Liver (tissue), 9 donors: Measurements from ENCODE around the gene RRAS2. TPM values are rescaled to one million over a fixed set of nuclear protein-coding genes. Genes with fewer than 3 reads are reported as not detected.
A peak's percentile ranks its signal among the peaks of the same experiment; 100 is the strongest.

Experiments
- DNase-seq: peaks from one replicate; pipeline ENCODE4 v3.0.0-alpha.2; 2017; ENCODE audit warnings: low spot score
- H3K27ac ChIP-seq, 2 donors: one replicate each; pipeline ENCODE4 v1.7.0; 2013; ENCODE audit warnings: inconsistent platforms in 2 of 2, low read length in 2 of 2, control low read depth in 1 of 2, low read depth in 1 of 2, mild to moderate bottlenecking in 1 of 2
- H3K27me3 ChIP-seq, 4 donors: one replicate each; pipeline versions ENCODE4 v1.6.1 to v1.7.0; 2013; ENCODE audit warnings: low read length in 3 of 4, inconsistent platforms in 1 of 4, mild to moderate bottlenecking in 1 of 4, moderate library complexity in 1 of 4; ENCODE audit not compliant: control insufficient read depth in 4 of 4, insufficient read depth in 4 of 4
- H3K36me3 ChIP-seq, 4 donors: one replicate each; pipeline versions ENCODE4 v1.6.1 to v1.7.0; 2013; ENCODE audit warnings: low read length in 3 of 4, mild to moderate bottlenecking in 3 of 4, low read depth in 1 of 4, moderate library complexity in 1 of 4; ENCODE audit not compliant: control insufficient read depth in 4 of 4, insufficient read depth in 3 of 4
- H3K4me1 ChIP-seq, 4 donors: one replicate each; pipeline versions ENCODE4 v1.6.1 to v1.7.0; 2013; ENCODE audit warnings: low read length in 3 of 4, mild to moderate bottlenecking in 3 of 4, moderate library complexity in 1 of 4; ENCODE audit not compliant: control insufficient read depth in 4 of 4, insufficient read depth in 4 of 4
- H3K4me3 ChIP-seq, 3 donors: one replicate each; pipeline versions ENCODE4 v1.6.1 to v1.7.0; 2013; ENCODE audit warnings: low read length in 3 of 3, control low read depth in 1 of 3, low read depth in 1 of 3, mild to moderate bottlenecking in 1 of 3
- H3K9ac ChIP-seq, 2 donors: one replicate each; pipeline ENCODE4 v1.7.0; 2013; ENCODE audit warnings: low read length in 2 of 2, mild to moderate bottlenecking in 2 of 2, moderate library complexity in 2 of 2, control low read depth in 1 of 2, low read depth in 1 of 2
- H3K9me3 ChIP-seq, 4 donors: one replicate each; pipeline versions ENCODE4 v1.6.1 to v1.7.0; 2013; ENCODE audit warnings: low read length in 3 of 4; ENCODE audit not compliant: control insufficient read depth in 4 of 4
- EGR1 ChIP-seq, 2 donors: IDR thresholded peaks; 2 replicates each; pipeline ENCODE4 v1.6.1; 2016 to 2018; ENCODE audit warnings: antibody characterized with exemption in 2 of 2, low read depth in 2 of 2
- FOXA1 ChIP-seq: IDR thresholded peaks from 2 replicates; pipeline ENCODE4 v1.6.1; 2016; ENCODE audit warnings: antibody characterized with exemption
- FOXA2 ChIP-seq: IDR thresholded peaks from 2 replicates; pipeline ENCODE4 v1.6.1; 2016; ENCODE audit warnings: antibody characterized with exemption
- GABPA ChIP-seq, 2 donors: IDR thresholded peaks in 1 of 2; conservative IDR thresholded peaks in 1 of 2; 2 replicates each; pipeline ENCODE4 v1.6.1; 2016; ENCODE audit warnings: antibody characterized with exemption in 2 of 2, mild to moderate bottlenecking in 1 of 2, moderate library complexity in 1 of 2
- HNF4A ChIP-seq, 2 donors: conservative IDR thresholded peaks; 2 replicates each; pipeline ENCODE4 v1.6.1; 2016; ENCODE audit warnings: antibody characterized with exemption in 2 of 2, mild to moderate bottlenecking in 2 of 2
- HNF4G ChIP-seq: IDR thresholded peaks from 2 replicates; pipeline ENCODE4 v1.6.1; 2016; ENCODE audit warnings: antibody characterized with exemption
- JUND ChIP-seq, 2 donors: IDR thresholded peaks; 2 replicates each; pipeline ENCODE4 v1.6.1; 2016; ENCODE audit warnings: antibody characterized with exemption in 2 of 2
- NR2F2 ChIP-seq: IDR thresholded peaks from 2 replicates; pipeline ENCODE4 v1.6.1; 2016; ENCODE audit warnings: antibody characterized with exemption
- RAD21 ChIP-seq, 2 donors: IDR thresholded peaks; 2 replicates each; pipeline ENCODE4 v1.6.1; 2016; ENCODE audit warnings: antibody characterized with exemption in 2 of 2, mild to moderate bottlenecking in 2 of 2
- REST ChIP-seq: IDR thresholded peaks from 2 replicates; pipeline ENCODE4 v1.6.1; 2016; ENCODE audit warnings: antibody characterized with exemption, mild to moderate bottlenecking
- RXRA ChIP-seq, 2 donors: IDR thresholded peaks; 2 replicates each; pipeline ENCODE4 v1.6.1; 2017 to 2018; ENCODE audit warnings: antibody characterized with exemption in 2 of 2, mild to moderate bottlenecking in 1 of 2
- SP1 ChIP-seq: IDR thresholded peaks from 2 replicates; pipeline ENCODE4 v1.6.1; 2018; ENCODE audit warnings: antibody characterized with exemption, mild to moderate bottlenecking
- TAF1 ChIP-seq: conservative IDR thresholded peaks from 2 replicates; pipeline ENCODE4 v1.6.1; 2016; ENCODE audit warnings: antibody characterized with exemption, mild to moderate bottlenecking
- YY1 ChIP-seq: IDR thresholded peaks from 2 replicates; pipeline ENCODE4 v1.6.1; 2016; ENCODE audit warnings: antibody characterized with exemption, mild to moderate bottlenecking
- WGBS: extraction: QIAGEN DNeasy Blood & Tissue Kit; methylation state at CpG from one replicate; pipeline ENCODE4 v1.1.7; 2013; 5-methylcytosine and 5-hydroxymethylcytosine counted together
- polyA plus RNA-seq, 2 donors: library from polyadenylated mRNA; stranded (reverse) in 1 of 2; unstranded in 1 of 2; fragments of 200-250 nt in 1 of 2; fragments of >200 nt in 1 of 2; fragmentation: Nextera tagmentation in 1 of 2; extraction: Ambion mirVana in 1 of 2; gene quantifications; one replicate each; pipeline versions ENCODE4 v1.2.1 to v1.2.3, GENCODE V29; 2013 to 2015
- total RNA-seq, 2 donors: library from RNA; depleted of rRNA; stranded (reverse); fragments of >200 nt; gene quantifications; one replicate each; pipeline ENCODE4 v1.2.3, GENCODE V29; 2014
- TF ChIP-seq, protein P1 (sequence below): IDR thresholded peaks from 2 replicates; pipeline ENCODE4 v1.6.1; 2016; ENCODE audit warnings: antibody characterized with exemption
- TF ChIP-seq, protein P2 (sequence below): IDR thresholded peaks from 2 replicates; pipeline ENCODE4 v1.6.1; 2016; ENCODE audit warnings: antibody characterized with exemption
- TF ChIP-seq, protein P3 (sequence below): IDR thresholded peaks from 2 replicates; pipeline ENCODE4 v1.6.1; 2016; ENCODE audit warnings: antibody characterized with exemption
- donor health status: healthy.
- donor health status: healthy.
- donor health status: healthy.
- donor health status: healthy.
- donor health status: healthy.

Gene RRAS2
- total and polyA plus RNA-seq, 4 donors, result 11.2 to 23.8 (median 17.5) TPM

- peaks cover 1 to 17% (median 13%) of the 10 kb centered on the region in 4 donors for H3K4me1 ChIP-seq
- no peak overlapping the region for H3K27ac ChIP-seq
- no peaks in the 10 kb centered on the region for H3K27me3 ChIP-seq
- H3K4me3 ChIP-seq, result peak overlapping the region in 1 of 3 donors; percentile 70
- no peaks in the 10 kb centered on the region for H3K36me3 ChIP-seq
- 82% methylated on average over 5 of the region's 5 CpGs for WGBS
- no peak for DNase-seq
- H3K9me3 ChIP-seq, result no peaks in the 10 kb centered on the region
- H3K9ac ChIP-seq, result no peak overlapping the region
- TF ChIP-seq NR2F2 (no peak), EGR1 (IDR thresholded peaks at IDR 0.05; ENCODE audit: low read depth in 2 of 2) (no peak), JUND (IDR thresholded peaks at IDR 0.05) (no peak), RXRA (IDR thresholded peaks at IDR 0.05) (no peak), RAD21 (IDR thresholded peaks at IDR 0.05) (no peak), REST (no peak), GABPA (IDR thresholded peaks at IDR 0.05 in 1 of 2, conservative IDR thresholded peaks at IDR 0.05 in 1 of 2) (no peak), TAF1 (no peak), YY1 (no peak), HNF4G (no peak), SP1 (no peak), FOXA2 (no peak), HNF4A (conservative IDR thresholded peaks at IDR 0.05) (no peak), FOXA1 (no peak)
- TF ChIP-seq, protein P1, sequence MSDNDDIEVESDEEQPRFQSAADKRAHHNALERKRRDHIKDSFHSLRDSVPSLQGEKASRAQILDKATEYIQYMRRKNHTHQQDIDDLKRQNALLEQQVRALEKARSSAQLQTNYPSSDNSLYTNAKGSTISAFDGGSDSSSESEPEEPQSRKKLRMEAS, result no peak
Measured at GRCh38 chr11:14359501-14360031, 583 bp upstream of the RRAS2 start.

- DNase-seq, result peak; percentile 53
- Histone ChIP-seq H3K4me3 (peak overlapping the region; percentile 78 to 98 (median 81)), H3K36me3 (no peaks in the 10 kb centered on the region), H3K9me3 (no peaks in the 10 kb centered on the region), H3K4me1 (peaks cover 3 to 23% (median 15%) of the 10 kb centered on the region in 4 donors), H3K9ac (peak overlapping the region in 1 of 2 donors; percentile 63), H3K27me3 (no peaks in the 10 kb centered on the region), H3K27ac (peak overlapping the region; percentile 39 to 68)
- WGBS, result under 1% methylated on average over 73 of the region's 73 CpGs
- TF ChIP-seq SP1, result no peak
- TF ChIP-seq HNF4G, result no peak
- TF ChIP-seq GABPA (IDR thresholded peaks at IDR 0.05 in 1 of 2, conservative IDR thresholded peaks at IDR 0.05 in 1 of 2), result no peak
- no peak for TF ChIP-seq HNF4A (conservative IDR thresholded peaks at IDR 0.05)
- TF ChIP-seq, protein P1, result no peak
- no peak for TF ChIP-seq JUND (IDR thresholded peaks at IDR 0.05)
- TF ChIP-seq YY1, result no peak
- no peak for TF ChIP-seq FOXA1
- TF ChIP-seq, protein P2, sequence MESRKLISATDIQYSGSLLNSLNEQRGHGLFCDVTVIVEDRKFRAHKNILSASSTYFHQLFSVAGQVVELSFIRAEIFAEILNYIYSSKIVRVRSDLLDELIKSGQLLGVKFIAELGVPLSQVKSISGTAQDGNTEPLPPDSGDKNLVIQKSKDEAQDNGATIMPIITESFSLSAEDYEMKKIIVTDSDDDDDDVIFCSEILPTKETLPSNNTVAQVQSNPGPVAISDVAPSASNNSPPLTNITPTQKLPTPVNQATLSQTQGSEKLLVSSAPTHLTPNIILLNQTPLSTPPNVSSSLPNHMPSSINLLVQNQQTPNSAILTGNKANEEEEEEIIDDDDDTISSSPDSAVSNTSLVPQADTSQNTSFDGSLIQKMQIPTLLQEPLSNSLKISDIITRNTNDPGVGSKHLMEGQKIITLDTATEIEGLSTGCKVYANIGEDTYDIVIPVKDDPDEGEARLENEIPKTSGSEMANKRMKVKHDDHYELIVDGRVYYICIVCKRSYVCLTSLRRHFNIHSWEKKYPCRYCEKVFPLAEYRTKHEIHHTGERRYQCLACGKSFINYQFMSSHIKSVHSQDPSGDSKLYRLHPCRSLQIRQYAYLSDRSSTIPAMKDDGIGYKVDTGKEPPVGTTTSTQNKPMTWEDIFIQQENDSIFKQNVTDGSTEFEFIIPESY, result no peak
- no peak for TF ChIP-seq TAF1
- TF ChIP-seq, protein P3, sequence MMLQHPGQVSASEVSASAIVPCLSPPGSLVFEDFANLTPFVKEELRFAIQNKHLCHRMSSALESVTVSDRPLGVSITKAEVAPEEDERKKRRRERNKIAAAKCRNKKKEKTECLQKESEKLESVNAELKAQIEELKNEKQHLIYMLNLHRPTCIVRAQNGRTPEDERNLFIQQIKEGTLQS, result no peak
- TF ChIP-seq RXRA (IDR thresholded peaks at IDR 0.05), result no peak
- no peak for TF ChIP-seq FOXA2
- no peak for TF ChIP-seq RAD21 (IDR thresholded peaks at IDR 0.05)
Measured at GRCh38 chr11:14357881-14358728, 878 bp downstream of the RRAS2 start.
